HL-60 (cell line): ENCODE data around the gene MNS1.

Experiments
- POLR2AphosphoS5 ChIP-seq: IDR thresholded peaks from 2 replicates; pipeline ENCODE4 v1.6.1; 2012; ENCODE audit warnings: low read depth
- REST ChIP-seq: IDR thresholded peaks from 2 replicates; pipeline ENCODE4 v1.6.1; 2012; ENCODE audit warnings: low read depth; ENCODE audit not compliant: insufficient replicate concordance
- TF ChIP-seq, protein P1 (sequence below): IDR thresholded peaks from one replicate; pipeline ENCODE4 v1.5.1; 2011; ENCODE audit warnings: low read length, control low read depth, inconsistent platforms; ENCODE audit not compliant: insufficient read depth

GRCh38 chr15:56468401-56468800, 3.5 kb upstream of the MNS1 start:
- TF ChIP-seq REST (no peak), POLR2AphosphoS5 (no peak)
- TF ChIP-seq, protein P1, sequence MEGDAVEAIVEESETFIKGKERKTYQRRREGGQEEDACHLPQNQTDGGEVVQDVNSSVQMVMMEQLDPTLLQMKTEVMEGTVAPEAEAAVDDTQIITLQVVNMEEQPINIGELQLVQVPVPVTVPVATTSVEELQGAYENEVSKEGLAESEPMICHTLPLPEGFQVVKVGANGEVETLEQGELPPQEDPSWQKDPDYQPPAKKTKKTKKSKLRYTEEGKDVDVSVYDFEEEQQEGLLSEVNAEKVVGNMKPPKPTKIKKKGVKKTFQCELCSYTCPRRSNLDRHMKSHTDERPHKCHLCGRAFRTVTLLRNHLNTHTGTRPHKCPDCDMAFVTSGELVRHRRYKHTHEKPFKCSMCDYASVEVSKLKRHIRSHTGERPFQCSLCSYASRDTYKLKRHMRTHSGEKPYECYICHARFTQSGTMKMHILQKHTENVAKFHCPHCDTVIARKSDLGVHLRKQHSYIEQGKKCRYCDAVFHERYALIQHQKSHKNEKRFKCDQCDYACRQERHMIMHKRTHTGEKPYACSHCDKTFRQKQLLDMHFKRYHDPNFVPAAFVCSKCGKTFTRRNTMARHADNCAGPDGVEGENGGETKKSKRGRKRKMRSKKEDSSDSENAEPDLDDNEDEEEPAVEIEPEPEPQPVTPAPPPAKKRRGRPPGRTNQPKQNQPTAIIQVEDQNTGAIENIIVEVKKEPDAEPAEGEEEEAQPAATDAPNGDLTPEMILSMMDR, result no peak
